SK-N-SH treated with all-trans-retinoic acid at 6 μM for 48 hours (cell line): Measurements from ENCODE around the gene SLC6A19.

Experiments
- ARNTL ChIP-seq: fragments of 450-650 bp; formaldehyde crosslinking; IDR thresholded peaks from 2 replicates; pipeline ENCODE4 v1.5.0; 2020; ENCODE audit warnings: low read depth, mild to moderate bottlenecking, moderate library complexity, borderline replicate concordance
- CREB5 ChIP-seq: fragments of 250-450 bp; sonication (Bioruptor Pico); IDR thresholded peaks from 2 replicates; pipeline ENCODE4 v1.5.1; 2020; ENCODE audit warnings: low read depth, mild to moderate bottlenecking, moderate library complexity
- ISL1 ChIP-seq: fragments of 250-450 bp; sonication (Bioruptor Pico); IDR thresholded peaks from 2 replicates; pipeline ENCODE4 v2.1.2; 2022; ENCODE audit warnings: mild to moderate bottlenecking, moderate library complexity
- POU6F1 ChIP-seq: fragments of 250-450 bp; sonication (Bioruptor Pico); IDR thresholded peaks from 2 replicates; pipeline ENCODE4 v1.8.0; 2021; ENCODE audit warnings: low read depth, mild to moderate bottlenecking, moderate library complexity, borderline replicate concordance
- RARB ChIP-seq: fragments of 250-450 bp; sonication (Bioruptor Pico); IDR thresholded peaks from 2 replicates; pipeline ENCODE4 v1.8.0; 2021; ENCODE audit warnings: mild to moderate bottlenecking, moderate library complexity
- ZFP30 ChIP-seq: fragments of 450-650 bp; formaldehyde crosslinking; IDR thresholded peaks from 2 replicates; pipeline ENCODE4 v1.5.0; 2022; ENCODE audit warnings: mild to moderate bottlenecking, moderate library complexity
- ZNF70 ChIP-seq: fragments of 450-650 bp; formaldehyde crosslinking; IDR thresholded peaks from 2 replicates; pipeline ENCODE4 v1.5.0; 2020; ENCODE audit warnings: mild to moderate bottlenecking, moderate library complexity
- ZNF8 ChIP-seq: fragments of 450-650 bp; formaldehyde crosslinking; IDR thresholded peaks from 2 replicates; pipeline ENCODE4 v1.5.0; 2020; ENCODE audit warnings: mild to moderate bottlenecking, moderate library complexity

GRCh38 chr5:1163879-1164278 lies 37.5 kb upstream of the SLC6A19 start:
- TF ChIP-seq RARB (CRISPR knock-in tag) (no peak), POU6F1 (CRISPR knock-in tag) (no peak), ZFP30 (CRISPR knock-in tag) (no peak), ISL1 (CRISPR knock-in tag) (no peak), CREB5 (CRISPR knock-in tag) (no peak), ZNF70 (no peak), ZNF8 (CRISPR knock-in tag) (no peak), ARNTL (CRISPR knock-in tag) (no peak)
